Measurements from ENCODE around the gene SYNDIG1.

SYNDIG1 gene

DNA sequence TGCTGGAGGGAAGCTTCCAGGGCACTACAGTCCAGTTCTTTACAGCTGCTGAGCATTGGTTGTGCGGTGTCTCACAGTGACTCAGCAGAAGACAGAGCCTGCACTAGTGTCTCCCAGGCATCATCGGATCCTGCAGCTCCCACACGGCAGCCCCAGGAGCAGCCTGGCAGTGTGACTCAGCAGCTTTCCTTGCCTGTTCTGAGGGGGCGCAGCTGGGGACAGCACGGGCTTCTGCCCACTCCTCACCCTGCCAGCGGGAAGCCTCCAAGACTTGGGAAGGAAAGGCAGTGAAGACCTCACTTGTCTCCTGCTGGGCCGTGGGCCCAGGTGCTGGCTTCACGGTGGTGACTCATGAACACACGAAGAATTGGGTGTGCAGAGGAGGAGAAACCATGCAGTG, 165.4 kb downstream of the SYNDIG1 start:
- no peak for DNase-seq (ENCODE audit: low spot score)

DNA sequence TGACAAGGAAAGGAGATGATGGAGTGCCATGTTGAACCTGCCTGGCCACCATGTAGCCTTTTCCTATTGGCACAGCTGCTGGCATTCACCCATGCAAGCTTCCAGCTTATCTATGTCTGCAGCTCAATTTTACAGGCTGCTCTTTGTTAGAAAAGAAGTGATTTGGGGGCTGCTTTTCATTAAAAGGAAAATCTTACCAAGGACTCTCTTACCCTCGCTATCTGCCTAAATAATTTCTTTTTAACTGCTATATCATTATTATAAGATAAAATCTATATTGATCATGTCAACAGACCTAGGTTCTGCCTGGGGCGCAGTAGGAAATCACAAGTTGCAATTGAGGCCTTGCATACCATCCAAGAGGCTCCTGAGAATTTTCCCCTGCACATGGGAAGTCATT, 167.2 kb downstream of the SYNDIG1 start:
- no peak for DNase-seq (ENCODE audit: low spot score)

DNA sequence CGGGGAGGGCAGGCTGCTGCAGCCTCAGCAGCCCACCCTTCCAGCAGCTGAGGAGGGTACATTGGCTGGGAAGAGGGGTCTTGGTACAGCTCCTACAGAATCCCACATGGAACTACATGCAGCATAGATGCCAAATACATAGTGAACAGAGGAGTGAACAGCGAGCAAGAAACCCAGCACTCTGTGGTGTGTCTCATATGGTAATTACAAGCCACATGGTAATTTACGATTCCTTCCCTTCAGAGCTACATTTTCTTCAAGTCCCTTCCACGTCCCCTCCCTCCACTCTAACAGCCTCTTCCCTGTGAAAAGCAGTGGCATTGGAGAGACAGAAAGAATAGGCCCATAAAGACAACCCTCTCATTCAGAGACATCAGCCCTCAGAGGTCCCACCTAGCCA, 167.7 kb downstream of the SYNDIG1 start:
- DNase-seq (ENCODE audit: low spot score) = no peak

DNA sequence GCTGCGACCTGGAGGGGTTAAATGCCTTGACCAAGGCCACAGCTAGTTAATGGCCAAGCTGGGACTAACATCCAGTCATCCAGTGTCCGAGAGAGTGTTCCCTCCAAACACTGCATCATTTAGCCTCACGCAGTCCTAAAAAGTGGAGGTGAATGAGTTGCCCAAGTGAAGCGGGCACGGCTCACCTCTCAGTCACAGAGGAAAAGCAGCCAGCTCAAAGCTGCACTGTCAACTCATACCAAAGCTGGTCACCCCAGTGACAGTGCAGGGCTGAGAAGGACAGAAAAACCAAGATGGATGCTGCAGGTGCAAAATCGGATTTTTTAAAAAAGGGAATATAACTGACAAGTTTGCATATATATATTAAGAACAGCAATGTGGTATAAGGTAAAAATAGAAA, 168.5 kb downstream of the SYNDIG1 start:
- no peak for DNase-seq (ENCODE audit: low spot score)

DNA sequence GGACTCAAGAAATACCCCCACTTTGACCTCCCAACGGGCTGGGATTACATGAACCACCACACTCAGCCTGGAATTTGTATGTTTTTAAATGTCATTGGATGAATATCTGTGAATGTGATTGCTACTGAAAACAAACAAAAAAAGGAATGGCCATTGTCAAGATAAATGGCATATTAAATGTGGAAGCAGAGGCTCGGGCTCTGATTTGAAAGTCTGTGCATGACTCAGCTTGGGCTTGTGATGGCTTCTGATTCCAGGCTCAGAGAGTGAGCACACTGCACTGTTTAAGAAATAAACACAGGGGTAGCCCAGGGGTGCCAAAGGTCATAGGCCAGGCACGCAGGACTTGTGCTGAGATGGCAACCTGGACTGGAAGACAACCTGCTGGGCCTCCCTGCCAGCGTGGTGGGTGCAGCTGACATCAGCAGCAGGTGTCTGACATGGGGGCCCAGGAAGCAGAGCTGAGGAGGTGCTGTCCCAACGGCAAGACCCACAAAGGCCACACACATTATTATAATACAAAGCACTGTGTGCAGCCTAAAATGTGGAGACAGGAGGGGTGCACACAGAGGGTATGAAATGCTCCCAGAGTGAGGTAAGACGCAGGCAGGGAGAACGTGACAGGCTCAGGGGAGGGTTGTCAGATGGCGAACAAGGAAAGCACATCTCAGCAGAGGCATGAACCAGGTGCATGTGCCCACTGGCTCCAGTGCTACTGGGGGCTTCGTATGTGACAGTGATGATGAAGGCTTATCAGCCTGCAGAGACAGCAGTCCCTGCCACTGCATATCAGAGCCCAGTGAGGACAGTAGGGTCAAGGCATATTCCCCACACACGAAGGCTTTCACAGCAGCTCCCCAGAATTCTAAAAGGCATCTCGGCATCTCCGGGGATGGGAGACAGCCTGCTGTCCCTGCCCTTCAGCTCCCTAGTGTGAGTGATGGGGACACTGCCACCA, 169.4 kb downstream of the SYNDIG1 start:
- DNase-seq (ENCODE audit: low spot score) = no peak

DNA sequence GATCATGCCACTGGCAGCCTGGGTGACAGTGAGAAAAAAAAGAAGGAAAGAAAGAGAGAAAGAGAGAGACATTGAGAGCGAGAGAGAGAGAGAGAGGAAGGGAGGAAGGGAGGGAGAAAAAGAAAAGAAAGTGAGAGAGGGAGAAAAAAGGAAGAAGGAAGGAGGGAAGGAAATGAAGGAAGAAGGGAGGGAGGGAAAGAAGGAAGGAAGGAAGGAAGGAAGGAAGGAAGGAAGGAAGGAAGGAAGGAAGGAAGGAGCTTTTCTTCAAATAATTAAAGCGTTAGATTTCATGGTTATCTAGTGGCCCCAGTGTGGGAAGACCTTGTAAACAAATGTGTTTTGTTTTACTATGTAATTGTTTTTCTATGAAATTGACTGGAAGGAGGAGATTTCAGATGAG, 170.8 kb downstream of the SYNDIG1 start:
- no peak for DNase-seq (ENCODE audit: low spot score)

DNA sequence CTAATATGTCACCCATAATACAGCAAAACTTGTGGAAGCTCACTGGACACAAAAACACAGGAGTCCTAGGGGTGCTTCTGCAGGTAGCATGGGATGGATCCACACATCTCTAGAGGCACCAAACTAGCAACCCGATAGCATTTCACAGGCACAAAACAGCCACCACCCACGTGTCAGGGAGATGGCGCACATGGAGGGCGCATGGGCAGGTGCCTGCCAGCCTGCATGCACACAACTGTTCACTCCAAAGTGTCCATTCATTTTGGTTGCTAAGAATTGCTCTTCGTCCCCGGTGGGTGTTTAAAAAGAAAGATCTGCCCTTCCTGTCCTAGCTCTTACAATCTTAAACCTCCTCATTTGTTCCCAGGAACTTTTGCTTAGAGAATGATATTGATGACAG, 171.3 kb downstream of the SYNDIG1 start:
- no peak for DNase-seq (ENCODE audit: low spot score)

DNA sequence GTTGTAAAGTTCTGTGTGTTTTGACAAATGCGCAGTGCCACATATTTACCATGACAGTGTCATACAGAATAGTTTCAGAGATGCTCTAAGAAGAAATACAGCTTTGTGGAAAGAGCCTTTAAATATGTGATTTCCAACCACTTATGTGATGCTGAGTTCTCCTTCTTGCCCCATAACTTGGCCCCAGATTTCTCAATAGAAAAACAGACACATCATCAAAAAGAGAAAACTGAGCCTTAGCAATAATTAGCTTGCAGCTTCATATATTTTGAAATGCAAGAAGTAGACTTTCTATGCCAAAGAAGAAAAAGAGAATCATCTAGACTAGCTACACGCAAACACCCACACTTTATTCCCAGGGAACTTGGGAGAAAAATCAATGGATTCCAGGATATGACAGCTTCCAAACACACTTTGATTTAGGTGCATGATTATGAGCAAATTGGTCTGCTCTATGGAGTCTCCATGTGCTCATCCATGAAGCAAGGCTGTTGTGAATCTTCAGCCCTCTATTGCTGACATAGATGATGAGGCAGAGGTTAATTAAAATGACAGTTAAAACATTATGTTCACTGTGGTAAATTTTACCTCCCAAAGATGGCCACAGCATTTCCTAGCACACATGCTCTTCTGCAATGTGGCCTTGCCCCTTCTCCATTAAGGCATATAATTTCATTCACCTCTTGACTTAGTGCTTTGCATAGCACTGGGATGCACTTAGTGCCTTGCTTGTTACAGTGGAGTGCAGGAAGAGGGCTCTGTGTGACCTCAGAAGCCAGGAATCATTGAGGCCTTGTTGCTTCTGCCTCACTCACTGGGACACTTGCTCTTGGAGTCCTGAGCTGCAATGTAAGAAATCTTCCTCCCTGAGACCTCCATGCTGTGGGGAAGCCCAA, 174.6 kb downstream of the SYNDIG1 start:
- DNase-seq (ENCODE audit: low spot score) = no peak

DNA sequence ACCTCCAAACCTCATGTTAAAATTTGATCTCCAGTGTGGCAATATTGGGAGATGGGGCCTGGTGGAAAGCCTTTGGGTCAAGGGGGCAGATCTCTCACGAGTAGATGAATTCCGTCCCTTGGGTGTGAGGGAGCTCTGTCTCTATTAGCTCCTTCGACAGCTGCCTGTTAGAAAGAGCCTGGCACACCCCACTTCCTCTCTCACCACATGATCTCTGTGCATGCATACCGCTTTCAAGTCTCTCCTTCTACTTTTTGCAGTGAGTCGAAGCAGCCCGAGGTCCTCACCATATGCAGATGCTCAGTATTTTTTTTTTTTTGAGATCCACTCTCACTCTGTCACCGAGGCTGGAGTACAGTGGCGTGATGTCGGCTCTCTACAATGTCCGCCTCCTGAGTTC, 176.9 kb downstream of the SYNDIG1 start:
- no peak for DNase-seq (ENCODE audit: low spot score)

DNA sequence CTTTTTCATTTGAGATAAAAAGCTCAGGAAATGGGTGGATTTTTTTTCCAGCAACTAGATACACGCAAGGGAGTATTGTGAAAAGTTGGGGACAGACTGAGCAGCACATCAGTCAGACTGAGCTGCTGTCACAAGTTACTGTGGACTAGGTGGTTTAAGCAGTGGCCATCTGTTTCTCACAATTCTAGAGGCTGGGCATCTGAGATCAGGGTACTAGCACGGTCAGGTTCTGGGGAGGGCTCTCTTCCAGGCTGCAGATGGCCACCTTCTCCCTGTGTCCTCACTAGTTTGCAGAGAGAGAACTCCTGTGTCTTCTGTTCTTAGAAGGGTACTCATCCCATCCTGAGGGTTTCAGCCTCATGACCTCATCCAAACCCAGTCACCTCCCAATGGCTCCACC, 178.3 kb downstream of the SYNDIG1 start:
- DNase-seq (ENCODE audit: low spot score) = no peak

DNA sequence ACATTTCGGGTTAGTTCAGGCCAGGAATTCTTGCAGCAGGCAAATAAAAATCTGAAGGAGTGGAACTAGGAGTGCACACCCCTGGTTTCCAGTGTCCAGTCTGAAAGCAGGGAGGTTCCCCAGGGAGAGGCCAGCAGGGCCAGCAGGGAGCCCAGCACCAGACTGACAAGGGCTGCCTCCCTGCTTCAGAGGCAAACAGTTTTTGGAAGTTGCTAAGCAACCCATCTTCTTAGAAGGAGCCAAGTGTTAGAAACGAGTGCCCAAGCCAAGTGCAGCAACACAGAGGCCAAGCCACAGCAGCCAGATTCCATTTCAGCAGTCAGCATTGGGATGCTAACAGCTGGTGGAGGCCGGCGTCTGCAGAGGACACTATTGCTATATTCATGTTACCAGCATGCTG, 179.1 kb downstream of the SYNDIG1 start:
- DNase-seq (ENCODE audit: low spot score) = no peak

DNA sequence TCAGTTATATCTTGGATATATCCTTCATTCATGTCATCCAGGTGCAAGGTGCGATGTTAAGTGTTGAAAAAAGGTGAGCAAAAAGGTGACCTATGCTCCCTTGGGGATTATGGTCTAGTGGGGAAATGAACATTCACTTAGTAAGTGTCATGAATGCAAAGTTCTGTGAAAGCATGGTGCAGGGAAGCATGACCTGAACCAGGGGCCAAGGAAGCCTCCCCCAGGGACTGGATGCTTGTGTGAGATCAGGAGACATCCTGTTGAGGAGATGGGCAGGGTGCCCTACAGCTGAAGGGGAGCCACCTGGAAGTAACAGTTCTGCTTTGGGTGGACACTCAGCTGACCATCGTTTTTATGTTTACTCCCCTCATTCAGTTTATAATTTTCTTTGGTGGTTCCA, 179.5 kb downstream of the SYNDIG1 start:
- DNase-seq (ENCODE audit: low spot score) = no peak

DNA sequence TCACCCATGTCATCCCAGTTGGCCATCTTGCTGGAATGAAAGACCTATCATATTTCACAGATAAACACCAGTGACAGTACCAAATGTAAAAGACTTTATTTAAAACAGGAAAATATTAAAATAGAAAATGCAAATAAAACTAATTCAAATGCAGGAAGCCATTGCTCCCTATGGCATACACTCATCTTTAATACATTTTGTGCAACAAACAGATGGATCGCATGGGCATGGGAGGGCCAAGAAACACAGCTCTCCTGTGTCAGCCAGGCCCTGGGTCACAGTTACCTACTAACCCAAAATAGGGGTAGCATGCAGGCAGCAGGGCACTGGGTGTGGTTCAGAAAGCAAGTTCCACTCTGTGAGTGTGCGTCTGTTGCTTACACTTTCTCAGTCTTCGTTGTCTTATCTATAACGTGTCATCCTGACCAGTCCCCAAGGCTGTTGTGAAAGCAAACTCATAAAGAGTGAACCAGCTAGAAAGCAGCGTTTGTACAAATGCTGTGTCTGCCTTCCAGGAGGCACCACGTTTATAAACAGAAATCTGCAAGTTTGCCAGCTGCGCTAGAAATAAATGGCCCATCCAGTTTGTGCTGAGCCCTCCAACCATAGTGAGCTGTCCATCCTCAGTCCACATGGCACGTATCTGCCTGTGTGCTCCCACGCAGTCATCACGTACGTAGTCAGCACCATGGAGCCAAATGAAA, 180.5 kb downstream of the SYNDIG1 start:
- no peak for DNase-seq (ENCODE audit: low spot score)

DNA sequence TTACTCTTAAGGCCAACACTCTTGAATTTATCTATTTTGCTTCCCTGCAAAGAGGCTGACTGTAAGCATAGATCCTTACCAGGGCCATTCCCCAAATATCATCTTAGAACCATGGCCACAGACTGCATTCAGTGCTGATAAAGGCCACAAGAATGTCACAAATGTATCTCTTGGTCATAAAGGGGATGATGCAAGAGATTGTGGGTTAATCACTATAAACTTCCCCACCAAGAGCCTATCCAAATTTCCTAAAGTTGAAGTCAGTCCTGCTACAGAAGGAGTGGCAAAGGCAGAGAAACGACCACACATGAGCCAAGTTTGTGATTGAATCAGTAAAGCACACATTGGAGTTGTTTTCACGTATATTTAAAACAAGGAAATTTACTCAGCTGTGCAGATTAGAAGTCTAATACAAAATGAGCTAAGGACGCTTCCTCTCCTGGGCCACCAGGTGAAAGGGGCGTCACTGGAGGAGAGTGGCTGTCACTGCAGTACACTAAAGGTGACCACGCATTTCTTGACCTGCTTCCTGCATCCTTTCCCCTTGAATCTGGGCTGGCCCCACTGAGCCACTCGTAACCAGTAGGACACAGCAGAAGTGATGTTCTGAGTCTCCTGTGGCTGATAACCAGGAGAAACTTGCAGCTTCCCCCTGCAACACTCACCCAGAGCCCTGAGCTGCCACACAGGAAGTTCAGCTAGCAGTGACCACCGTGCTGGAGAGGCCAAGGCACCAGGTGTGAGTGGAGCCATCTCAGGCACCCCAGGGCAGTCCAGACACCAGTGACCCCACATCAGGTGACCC, 181.9 kb downstream of the SYNDIG1 start:
- no peak for DNase-seq (ENCODE audit: low spot score)

DNA sequence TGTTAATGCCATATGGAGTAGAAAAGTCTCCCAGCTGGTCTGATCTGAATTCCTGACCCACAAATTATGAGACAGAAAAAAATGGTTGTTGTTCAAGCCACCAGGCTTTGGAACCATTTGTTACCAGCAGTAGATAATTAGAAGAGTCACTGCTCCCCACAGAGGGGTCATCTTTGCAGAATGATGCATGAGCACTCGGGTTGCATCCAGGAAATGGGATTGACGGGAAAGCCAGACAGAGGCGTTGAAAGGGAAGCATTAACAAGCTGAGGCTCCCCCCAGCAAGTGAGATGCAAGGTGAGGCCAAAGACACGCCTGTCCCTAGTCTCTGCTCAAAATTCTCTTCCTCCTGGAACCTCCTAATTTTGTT, 182.5 kb downstream of the SYNDIG1 start:
- no peak for DNase-seq (ENCODE audit: low spot score)

DNA sequence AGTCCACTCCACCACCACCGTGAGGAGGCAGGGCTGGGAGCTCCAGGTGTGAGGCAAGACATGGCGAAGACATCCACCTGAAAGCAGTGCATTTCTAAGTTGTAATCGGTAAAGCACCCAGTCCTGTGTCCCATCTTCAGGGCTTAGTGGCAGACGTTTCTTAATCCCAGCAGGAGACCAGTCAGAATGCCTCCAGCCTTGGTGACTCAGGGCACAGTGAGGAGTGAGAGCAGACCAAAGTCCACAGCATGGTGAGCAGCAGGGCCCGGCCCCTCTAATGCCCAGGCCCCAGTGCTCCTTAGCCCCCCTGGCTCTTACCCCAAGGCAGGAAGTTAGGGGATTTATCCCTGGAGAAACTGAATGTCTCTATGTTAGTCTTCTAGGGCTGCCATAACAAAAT, 183.9 kb downstream of the SYNDIG1 start:
- DNase-seq (ENCODE audit: low spot score) = no peak

DNA sequence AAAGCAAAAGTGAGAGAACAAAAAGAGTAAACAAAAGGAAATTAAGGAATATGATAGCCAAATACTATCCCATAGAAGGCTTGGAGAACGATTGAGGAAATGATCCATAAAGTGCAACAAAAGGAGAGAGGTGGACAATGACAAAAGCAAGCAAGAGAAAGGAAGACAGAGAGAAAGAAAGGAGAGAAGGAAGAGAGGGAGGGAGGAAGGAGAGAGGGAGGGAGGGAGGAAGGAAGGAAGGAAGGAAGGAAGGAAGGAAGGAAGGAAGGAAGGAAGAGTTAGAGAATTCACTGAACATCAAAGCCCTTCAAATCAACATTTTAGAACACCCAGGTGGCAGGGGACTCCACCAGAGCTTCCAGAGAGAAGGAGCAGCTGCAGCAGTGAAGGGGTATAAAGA, 185.0 kb downstream of the SYNDIG1 start:
- DNase-seq (ENCODE audit: low spot score) = no peak

DNA sequence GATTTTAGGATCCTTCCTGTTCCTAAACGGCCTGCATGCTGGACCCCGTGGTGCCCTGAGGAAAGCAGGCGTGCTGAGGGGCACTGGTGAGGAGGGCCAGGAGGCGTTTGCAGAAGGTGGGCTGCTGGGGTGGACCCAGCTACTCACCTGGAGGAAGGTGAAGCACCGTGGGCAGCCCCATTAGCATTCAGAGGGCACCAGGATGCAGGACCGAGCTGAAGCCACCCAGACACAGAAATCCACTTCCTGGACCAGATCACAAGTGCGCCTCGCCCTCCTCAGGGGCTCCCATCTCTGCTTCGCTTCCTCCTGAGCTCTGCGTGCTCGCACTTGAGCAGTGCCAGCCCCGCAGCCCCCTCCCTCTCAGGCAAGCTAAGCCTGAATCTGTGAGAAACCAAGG, 187.0 kb downstream of the SYNDIG1 start:
- no peak for DNase-seq (ENCODE audit: low spot score)

DNA sequence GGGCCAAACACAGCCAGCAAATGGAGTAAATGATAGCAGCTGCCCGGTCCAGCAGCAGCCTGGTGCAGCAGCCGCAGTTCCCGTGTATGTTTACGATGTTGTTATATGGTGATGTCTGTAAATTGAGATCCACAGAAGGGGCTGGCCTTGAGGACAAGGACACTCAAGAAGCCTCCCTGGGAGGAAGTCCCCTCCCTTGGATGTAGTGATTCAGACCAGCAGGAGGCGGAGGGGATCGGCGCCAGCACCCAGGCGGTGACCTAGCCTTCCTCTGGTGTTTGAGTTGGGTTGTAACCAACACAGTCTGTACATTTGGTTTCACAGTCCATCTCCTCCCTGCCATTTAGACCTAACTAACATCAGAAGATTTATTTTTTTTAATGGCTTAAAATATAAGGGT, 187.8 kb downstream of the SYNDIG1 start:
- DNase-seq (ENCODE audit: low spot score) = no peak

DNA sequence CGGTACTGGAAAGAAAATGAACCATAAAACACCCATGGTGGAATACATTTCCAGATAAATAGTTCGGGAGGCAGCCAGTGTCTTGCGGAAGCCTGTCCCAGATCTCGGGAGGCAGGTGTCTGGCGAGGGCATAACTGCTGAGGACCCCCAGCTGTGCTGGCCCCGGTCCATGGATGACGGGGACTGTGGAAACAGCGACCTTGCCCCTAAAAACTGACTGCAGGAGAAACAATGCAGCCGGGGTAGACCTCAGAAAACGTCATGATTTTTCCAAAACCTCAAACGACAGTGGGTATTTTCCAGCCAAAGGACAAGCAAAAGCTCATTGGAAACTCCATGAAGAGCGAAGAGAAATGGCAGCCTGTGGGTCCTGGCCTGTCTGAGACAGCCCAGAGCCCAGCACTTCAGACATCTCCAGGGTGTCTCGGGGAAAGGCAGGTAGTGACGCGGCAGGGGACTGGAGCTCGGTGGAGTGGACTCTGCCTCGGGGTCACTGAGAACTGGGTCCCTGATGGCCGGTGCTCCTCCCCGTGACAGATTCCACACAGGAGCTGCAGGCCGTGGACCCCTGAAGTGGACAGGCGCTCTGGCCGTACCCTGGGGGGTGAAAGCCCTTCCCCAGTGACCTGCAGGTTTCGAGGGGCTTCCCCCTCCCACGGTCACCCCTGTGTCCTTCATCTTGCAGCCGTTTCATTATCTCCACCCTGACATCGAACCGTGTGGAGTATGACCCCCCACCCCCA, 188.6 kb downstream of the SYNDIG1 start:
- DNase-seq (ENCODE audit: low spot score) = no peak
